IPS-20b (cell line): ENCODE results near the gene KLHL29.

Experiments
- H3K27ac ChIP-seq: one replicate; pipeline ENCODE4 v1.5.1; 2013; ENCODE audit warnings: low read length
- H3K27me3 ChIP-seq: 2 replicates; pipeline ENCODE4 v1.6.1; 2013; ENCODE audit warnings: mild to moderate bottlenecking, low read length, inconsistent platforms; ENCODE audit not compliant: insufficient read depth
- H3K36me3 ChIP-seq: 2 replicates; pipeline ENCODE4 v1.6.1; 2013; ENCODE audit warnings: low read depth, mild to moderate bottlenecking, inconsistent platforms, low read length, moderate library complexity; ENCODE audit not compliant: insufficient read depth
- H3K4me1 ChIP-seq: 2 replicates; pipeline ENCODE4 v1.6.1; 2013; ENCODE audit warnings: mild to moderate bottlenecking, control low read depth, inconsistent platforms, low read length, moderate library complexity; ENCODE audit not compliant: insufficient read depth
- H3K4me3 ChIP-seq: 2 replicates; pipeline ENCODE4 v1.5.1; 2013; ENCODE audit warnings: mild to moderate bottlenecking, low read length, inconsistent platforms
- H3K9ac ChIP-seq: 2 replicates; pipeline ENCODE4 v1.6.1; 2013; ENCODE audit warnings: low read depth, mild to moderate bottlenecking, inconsistent platforms, low read length, moderate library complexity
- H3K9me3 ChIP-seq: 2 replicates; pipeline ENCODE4 v1.6.1; 2013; ENCODE audit warnings: mild to moderate bottlenecking, low read depth, low read length, inconsistent platforms; ENCODE audit not compliant: insufficient read depth

The KLHL29 gene

DNA sequence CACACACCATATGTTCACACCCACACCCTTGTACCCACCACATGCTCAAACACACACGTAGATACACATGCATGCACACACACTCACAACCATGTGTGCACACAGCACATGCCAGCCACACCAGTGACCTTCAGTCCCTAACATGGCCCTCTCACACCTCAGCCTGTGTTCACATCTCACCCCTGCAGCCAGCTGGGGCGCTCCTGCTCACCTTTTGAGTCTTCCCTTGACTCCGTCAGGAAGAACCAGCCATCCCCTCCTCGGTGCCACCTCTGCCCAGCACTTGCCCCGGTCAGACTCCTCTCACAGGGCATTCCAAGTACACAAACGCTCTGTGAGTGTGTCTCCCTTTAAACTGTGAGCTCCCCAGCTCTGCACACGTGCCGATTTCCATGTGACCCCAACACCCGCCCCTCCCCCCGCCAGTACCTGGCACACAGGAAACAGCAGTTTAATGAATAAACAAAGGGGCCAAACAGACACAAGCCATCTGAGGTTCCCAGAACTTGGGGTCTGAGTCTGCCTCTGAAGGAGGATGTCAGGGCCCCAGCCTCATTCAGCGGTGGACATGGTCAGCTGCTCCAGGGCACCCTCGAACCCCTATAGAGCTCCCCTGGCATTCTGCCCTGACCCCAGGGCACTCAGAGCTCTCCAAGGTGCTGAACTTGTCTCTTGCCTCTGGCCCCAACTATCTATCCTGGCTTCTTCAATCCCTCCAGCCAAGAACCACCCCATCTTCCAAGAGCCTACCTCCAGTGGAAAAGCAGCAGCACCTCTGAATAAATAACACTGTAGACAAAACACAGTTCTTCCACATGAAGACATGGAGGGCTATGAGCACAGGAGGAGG is 289.1 kb downstream of the KLHL29 start:
- no peak overlapping the region for H3K4me3 ChIP-seq
- no peak overlapping the region for H3K27ac ChIP-seq
- no peaks in the 10 kb centered on the region for H3K9me3 ChIP-seq
- no peaks in the 10 kb centered on the region for H3K27me3 ChIP-seq
- no peaks in the 10 kb centered on the region for H3K36me3 ChIP-seq
- no peak overlapping the region for H3K9ac ChIP-seq
- H3K4me1 ChIP-seq: no peaks in the 10 kb centered on the region

DNA sequence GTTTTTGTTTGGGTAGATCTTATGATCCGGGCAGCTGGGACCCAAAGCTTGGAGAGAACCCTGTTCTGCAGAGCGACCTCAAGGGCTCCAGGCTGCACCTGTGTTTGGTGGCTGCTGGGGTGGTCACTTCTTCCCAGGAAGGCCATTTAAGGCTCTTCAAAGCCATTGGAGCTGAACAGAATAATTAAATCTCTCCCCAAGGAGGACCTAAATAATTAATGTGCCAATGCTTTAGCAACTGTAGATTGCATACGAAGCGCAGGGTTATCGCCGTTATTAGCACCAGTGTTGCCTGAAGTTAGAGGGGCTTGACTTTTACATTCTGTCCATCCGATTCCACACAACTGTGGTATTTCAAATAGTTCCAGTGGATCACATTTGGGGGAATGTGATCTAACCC is 290.5 kb downstream of the KLHL29 start:
- no peak overlapping the region for H3K4me3 ChIP-seq
- no peaks in the 10 kb centered on the region for H3K36me3 ChIP-seq
- H3K9me3 ChIP-seq: no peaks in the 10 kb centered on the region
- H3K9ac ChIP-seq: no peak overlapping the region
- H3K4me1 ChIP-seq: no peaks in the 10 kb centered on the region
- H3K27me3 ChIP-seq: no peaks in the 10 kb centered on the region
- no peak overlapping the region for H3K27ac ChIP-seq

DNA sequence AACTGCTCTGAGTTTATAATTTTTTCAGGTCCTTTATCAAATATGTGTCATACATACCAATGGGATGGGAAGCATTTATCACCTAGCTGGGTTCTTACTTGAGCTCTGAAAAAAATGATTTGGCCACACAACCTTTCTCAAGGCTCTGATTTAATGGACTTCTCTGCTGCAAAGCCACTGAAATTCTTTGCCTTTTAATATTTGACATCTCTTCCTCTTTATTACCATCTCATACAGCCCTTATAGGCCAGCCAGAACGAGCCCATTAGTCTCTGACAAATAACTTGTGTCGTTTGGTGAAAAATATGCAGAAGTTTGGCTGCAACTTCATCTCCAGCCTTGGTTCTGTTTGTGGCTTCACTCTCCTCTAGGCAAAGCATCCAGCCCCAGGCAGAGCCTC is 292.9 kb downstream of the KLHL29 start:
- no peaks in the 10 kb centered on the region for H3K27me3 ChIP-seq
- H3K4me3 ChIP-seq: no peak overlapping the region
- no peaks in the 10 kb centered on the region for H3K4me1 ChIP-seq
- H3K36me3 ChIP-seq: no peaks in the 10 kb centered on the region
- no peak overlapping the region for H3K27ac ChIP-seq
- H3K9me3 ChIP-seq: no peaks in the 10 kb centered on the region
- H3K9ac ChIP-seq: no peak overlapping the region

DNA sequence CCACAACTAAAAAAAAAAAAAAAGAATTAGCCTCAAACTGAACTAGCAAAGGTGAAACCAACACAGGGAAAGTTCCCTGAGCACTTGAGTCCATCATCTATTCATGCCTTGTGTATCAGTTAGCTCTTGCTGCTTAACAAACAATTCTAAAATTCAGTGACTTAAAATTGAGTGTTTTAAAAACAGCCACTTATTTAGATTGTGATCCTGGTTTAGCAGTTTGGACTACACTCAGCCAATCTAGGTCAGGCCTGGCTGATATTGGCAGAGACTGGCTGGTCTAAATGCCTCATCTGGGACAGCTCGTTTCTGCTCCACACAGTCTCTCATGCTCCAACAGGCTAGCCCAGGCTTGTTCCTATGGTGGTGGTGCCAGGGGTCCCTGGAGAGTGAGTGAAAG is 294.1 kb downstream of the KLHL29 start:
- no peak overlapping the region for H3K9ac ChIP-seq
- no peak overlapping the region for H3K4me3 ChIP-seq
- no peaks in the 10 kb centered on the region for H3K27me3 ChIP-seq
- no peaks in the 10 kb centered on the region for H3K36me3 ChIP-seq
- H3K9me3 ChIP-seq: no peaks in the 10 kb centered on the region
- H3K4me1 ChIP-seq: no peaks in the 10 kb centered on the region
- H3K27ac ChIP-seq: no peak overlapping the region

DNA sequence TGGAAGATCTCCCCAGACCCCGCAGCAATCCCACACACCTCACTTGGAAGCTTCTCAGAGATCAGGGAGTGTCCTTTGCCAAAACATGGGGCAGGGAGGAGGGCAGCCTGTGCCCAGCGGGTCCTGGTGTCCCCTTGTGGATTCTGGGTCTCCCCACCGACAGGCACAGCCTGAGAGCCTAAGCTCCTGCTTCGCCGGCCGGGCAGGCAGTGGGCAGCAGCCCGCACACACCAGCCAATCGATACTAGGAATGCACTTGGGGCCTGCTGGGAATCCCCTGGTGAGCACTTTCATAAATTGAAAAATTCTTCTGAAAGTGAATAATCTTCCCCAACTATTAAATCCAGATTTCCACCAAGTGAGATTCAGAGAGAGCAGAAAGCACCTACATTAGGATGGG is 296.0 kb downstream of the KLHL29 start:
- H3K27ac ChIP-seq: no peak overlapping the region
- H3K9me3 ChIP-seq: no peaks in the 10 kb centered on the region

GRCh38 chr2:23681356-23682140 is 296.6 kb downstream of the KLHL29 start:
- Histone ChIP-seq H3K27me3 (no peaks in the 10 kb centered on the region), H3K36me3 (no peaks in the 10 kb centered on the region)

More for the DNA sequence above, 296.0 kb downstream of the KLHL29 start:
- Histone ChIP-seq H3K4me3 (no peak overlapping the region), H3K27me3 (no peaks in the 10 kb centered on the region), H3K36me3 (no peaks in the 10 kb centered on the region), H3K4me1 (no peaks in the 10 kb centered on the region; the same call in 1 of the 2 replicates), H3K9ac (no peak overlapping the region)

DNA sequence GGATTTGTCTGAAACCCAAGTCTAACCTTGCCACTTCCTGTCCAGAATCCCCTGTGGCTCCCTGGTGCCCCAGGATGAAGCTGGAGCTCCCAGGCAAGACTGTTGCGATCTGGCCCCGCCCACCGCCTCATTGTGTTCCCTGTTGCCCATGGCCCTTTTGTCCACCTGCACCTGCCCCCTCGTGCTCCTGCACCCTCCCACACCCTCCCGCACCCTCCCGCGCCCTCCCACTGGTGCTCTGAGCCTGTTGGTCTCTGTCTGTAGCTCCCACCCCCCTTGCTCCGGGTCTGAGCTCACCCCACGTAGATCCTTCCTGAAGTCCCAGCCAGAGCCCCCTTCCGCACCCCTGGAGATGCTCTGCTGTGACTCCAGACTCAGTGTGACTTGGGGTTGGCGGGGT is 297.5 kb downstream of the KLHL29 start:
- no peaks in the 10 kb centered on the region for H3K27me3 ChIP-seq
- no peaks in the 10 kb centered on the region; the same call in 1 of the 2 replicates for H3K4me1 ChIP-seq
- H3K36me3 ChIP-seq: no peaks in the 10 kb centered on the region
- H3K27ac ChIP-seq: no peak overlapping the region
- no peak overlapping the region for H3K9ac ChIP-seq
- H3K9me3 ChIP-seq: no peaks in the 10 kb centered on the region
- H3K4me3 ChIP-seq: no peak overlapping the region

More at GRCh38 chr2:23681356-23682140, 296.6 kb downstream of the KLHL29 start:
- no peak overlapping the region for H3K27ac ChIP-seq
- no peaks in the 10 kb centered on the region for H3K9me3 ChIP-seq
- H3K4me3 ChIP-seq: no peak overlapping the region
- no peaks in the 10 kb centered on the region; the same call in 1 of the 2 replicates for H3K4me1 ChIP-seq
- no peak overlapping the region for H3K9ac ChIP-seq

DNA sequence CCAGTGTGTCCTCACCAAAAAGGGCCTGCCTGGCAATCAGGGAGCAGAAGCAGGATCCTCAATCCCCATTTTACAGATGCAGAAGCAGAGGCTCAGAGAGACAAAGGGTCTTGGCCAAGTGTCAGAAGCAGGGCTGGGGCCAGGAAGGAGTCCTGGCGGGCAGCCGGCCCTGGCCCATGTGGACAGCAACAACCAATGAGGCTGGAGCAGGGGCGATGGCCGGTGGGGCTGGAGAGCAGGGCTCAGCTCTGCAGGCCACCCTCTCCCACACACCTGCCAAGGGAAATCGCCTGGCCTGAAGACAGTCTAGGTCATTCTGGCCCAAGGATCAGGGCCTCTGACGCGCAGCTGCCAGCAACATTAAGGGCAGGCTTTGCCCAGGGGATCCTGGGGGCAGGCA is 298.0 kb downstream of the KLHL29 start:
- no peaks in the 10 kb centered on the region for H3K36me3 ChIP-seq
- no peak overlapping the region for H3K9ac ChIP-seq
- no peaks in the 10 kb centered on the region for H3K27me3 ChIP-seq
- no peaks in the 10 kb centered on the region; the same call in 1 of the 2 replicates for H3K4me1 ChIP-seq
- H3K9me3 ChIP-seq: no peaks in the 10 kb centered on the region
- H3K27ac ChIP-seq: no peak overlapping the region
- H3K4me3 ChIP-seq: no peak overlapping the region

GRCh38 chr2:23684395-23685176 is 299.6 kb downstream of the KLHL29 start:
- Histone ChIP-seq H3K4me3 (no peak overlapping the region), H3K36me3 (no peaks in the 10 kb centered on the region)

DNA sequence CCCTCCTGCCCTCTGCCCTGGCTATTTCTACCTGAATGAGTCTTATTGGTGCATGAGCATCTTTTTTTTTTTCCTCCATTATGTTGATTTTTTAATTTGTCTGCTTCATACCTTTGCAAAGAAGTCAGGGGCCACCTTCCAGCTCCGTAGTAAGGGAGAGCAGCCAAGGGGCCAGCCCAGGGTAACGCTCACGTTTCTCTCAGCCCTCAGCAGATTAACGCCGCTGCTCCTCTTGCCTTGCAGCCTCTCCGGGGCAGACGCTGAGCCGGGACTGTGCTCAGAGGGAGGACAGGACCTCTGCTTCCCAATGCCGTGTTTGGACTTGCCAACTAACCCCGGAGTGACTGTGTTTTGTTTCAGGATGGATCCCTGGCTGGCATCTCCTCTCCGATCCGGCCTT is 300.2 kb downstream of the KLHL29 start:
- Histone ChIP-seq H3K9ac (no peak overlapping the region), H3K36me3 (no peaks in the 10 kb centered on the region), H3K9me3 (no peaks in the 10 kb centered on the region), H3K4me3 (no peak overlapping the region), H3K4me1 (no peaks in the 10 kb centered on the region; the same call in 1 of the 2 replicates), H3K27ac (no peak overlapping the region), H3K27me3 (no peaks in the 10 kb centered on the region)

More at GRCh38 chr2:23684395-23685176, 299.6 kb downstream of the KLHL29 start:
- no peaks in the 10 kb centered on the region; the same call in 1 of the 2 replicates for H3K4me1 ChIP-seq
- H3K27ac ChIP-seq: no peak overlapping the region
- no peaks in the 10 kb centered on the region for H3K9me3 ChIP-seq
- no peak overlapping the region for H3K9ac ChIP-seq
- no peaks in the 10 kb centered on the region for H3K27me3 ChIP-seq

DNA sequence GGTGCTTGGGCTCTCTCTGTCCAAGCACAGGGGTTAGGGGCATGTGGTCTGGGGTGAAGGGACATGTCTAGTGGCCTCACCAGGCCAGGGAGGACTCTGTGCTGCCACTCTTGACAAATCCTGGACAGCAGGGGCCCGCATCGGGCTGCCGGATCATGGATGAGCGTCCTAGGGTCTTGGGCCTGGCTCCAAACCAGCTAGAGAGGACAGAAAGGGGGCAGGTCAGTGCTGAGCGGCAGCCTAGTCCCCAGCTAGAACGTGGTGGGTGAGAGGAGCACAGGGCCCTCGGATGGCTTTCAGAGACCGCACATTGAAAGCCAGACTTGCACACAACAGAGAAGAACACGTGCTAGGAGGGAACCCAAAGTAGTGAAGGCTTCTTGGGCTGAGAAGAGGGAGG is 300.7 kb downstream of the KLHL29 start:
- Histone ChIP-seq H3K36me3 (no peaks in the 10 kb centered on the region), H3K27ac (no peak overlapping the region), H3K4me1 (no peaks in the 10 kb centered on the region; the same call in 1 of the 2 replicates), H3K4me3 (no peak overlapping the region), H3K27me3 (no peaks in the 10 kb centered on the region), H3K9me3 (no peaks in the 10 kb centered on the region), H3K9ac (no peak overlapping the region)
